GM12878 (cell line): ENCODE results near the gene ADAMTS17. TPM values are rescaled to one million over a fixed set of nuclear protein-coding genes. Genes with fewer than 3 reads are reported as not detected.

ENCODE experiments used
- ATAC-seq: fragments of 200-7000 bp; cut with Tn5 transposase; 3 replicates; pipeline ENCODE4 v1.9.1; 2020; ENCODE audit warnings: mild to moderate bottlenecking, moderate library complexity
- BruUV-seq: library from RNA; stranded (reverse); fragments of 400-500 nt; replicated peaks from 2 replicates; lab custom pipeline; 2021; lab: Mats Ljungman, UMichigan
- CTCF ChIA-PET: fragments of 300-600 bp; sonication (Branson Sonifier 250); formaldehyde crosslinking; extraction: SDS; loops from one replicate; lab custom pipeline; 2021; ENCODE audit warnings: inconsistent platforms; lab: Yijun Ruan, JAX
- POLR2A ChIA-PET: fragments of 350-600 bp; formaldehyde crosslinking; extraction: SDS; loops from one replicate; lab custom pipeline; 2021; ENCODE audit warnings: inconsistent platforms; lab: Charles Lee
- RAD21 ChIA-PET: fragments of 300-600 bp; sonication (Branson Sonifier 250); formaldehyde crosslinking; loops from one replicate; lab custom pipeline; 2023; ENCODE audit warnings: antibody characterized with exemption; ENCODE audit not compliant: unreplicated experiment; lab: Charles Lee
- SMC1A ChIA-PET: fragments of 300-600 bp; sonication (Branson Sonifier 250); formaldehyde crosslinking; loops from one replicate; lab custom pipeline; 2023; ENCODE audit not compliant: unreplicated experiment, uncharacterized antibody; lab: Charles Lee
- DNase-seq: peaks from one replicate; pipeline ENCODE4 v3.0.0-alpha.2; 2011; ENCODE audit warnings: low read depth, low spot score
- FAIRE-seq: peaks from 3 replicates; lab custom pipeline; 2011; peaks lifted over from hg19 to GRCh38; lab: Jason Lieb, UNC
- H2AFZ ChIP-seq: 2 replicates; pipeline ENCODE4 v1.6.0; 2011; ENCODE audit warnings: low read depth, low read length, control low read depth; ENCODE audit not compliant: control insufficient read depth
- H3K27ac ChIP-seq: 2 replicates; pipeline ENCODE4 v1.5.1; 2011; ENCODE audit warnings: control low read depth; ENCODE audit not compliant: control insufficient read depth, insufficient read depth
- H3K27me3 ChIP-seq, 2 experiments: replicated peaks in 1 of 2; 2 replicates each; pipeline versions ENCODE4 v1.6.0 to v1.6.1; 2011; ENCODE audit warnings: low read length in 1 of 2; ENCODE audit not compliant: control insufficient read depth in 2 of 2, insufficient read depth in 2 of 2
- H3K36me3 ChIP-seq, 2 experiments: 2 replicates each; pipeline ENCODE4 v1.5.1; 2011; ENCODE audit warnings: low read length in 1 of 2; ENCODE audit not compliant: control insufficient read depth in 2 of 2, insufficient read depth in 2 of 2
- H3K4me1 ChIP-seq: 2 replicates; pipeline ENCODE4 v1.6.1; 2011; ENCODE audit warnings: mild to moderate bottlenecking, low read length, moderate library complexity, mixed read lengths; ENCODE audit not compliant: control insufficient read depth, insufficient read depth
- H3K4me2 ChIP-seq: 2 replicates; pipeline ENCODE4 v1.6.0; 2011; ENCODE audit warnings: control low read depth; ENCODE audit not compliant: control insufficient read depth, insufficient read depth
- H3K4me3 ChIP-seq: fragments of 200-600 bp; sonication (generic); 2 replicates; pipeline ENCODE4 v1.5.1; 2016
- H3K79me2 ChIP-seq: 2 replicates; pipeline ENCODE4 v1.6.0; 2011; ENCODE audit warnings: low read length; ENCODE audit not compliant: control insufficient read depth, insufficient read depth
- H3K9ac ChIP-seq: 2 replicates; pipeline ENCODE4 v1.8.0; 2011; ENCODE audit warnings: low read length, control low read depth, mixed read lengths; ENCODE audit not compliant: control insufficient read depth, insufficient read depth
- H3K9me3 ChIP-seq: replicated peaks from 3 replicates; pipeline ENCODE4 v1.5.1; 2011; ENCODE audit warnings: mild to moderate bottlenecking, low read length; ENCODE audit not compliant: control insufficient read depth, insufficient read depth
- H4K20me1 ChIP-seq: 2 replicates; pipeline ENCODE4 v1.6.0; 2011; ENCODE audit not compliant: control insufficient read depth, insufficient read depth
- EED ChIP-seq: sonication (generic); IDR thresholded peaks from 2 replicates; pipeline ENCODE4 v1.6.1; 2016; ENCODE audit warnings: antibody characterized with exemption, low read depth
- ESRRA ChIP-seq: IDR thresholded peaks from 2 replicates; pipeline ENCODE4 v1.6.1; 2012; ENCODE audit warnings: mild to moderate bottlenecking, low read length, improper control_type of control experiment
- KLF5 ChIP-seq: fragments of 450-650 bp; IDR thresholded peaks from 2 replicates; pipeline ENCODE4 v1.6.1; 2014; ENCODE audit warnings: mild to moderate bottlenecking; ENCODE audit not compliant: partially characterized antibody
- NRF1 ChIP-seq: conservative IDR thresholded peaks from 2 replicates; pipeline ENCODE4 v1.6.1; 2011; ENCODE audit warnings: mild to moderate bottlenecking, low read depth, low read length, improper control_type of control experiment
- POLR2A ChIP-seq: IDR thresholded peaks from 2 replicates; pipeline ENCODE4 v1.6.1; 2011; ENCODE audit warnings: low read depth, mild to moderate bottlenecking, low read length
- RAD51 ChIP-seq: fragments of 450-650 bp; IDR thresholded peaks from 2 replicates; pipeline ENCODE4 v1.6.1; 2016; ENCODE audit warnings: moderate library complexity, mild to moderate bottlenecking, inconsistent platforms
- RBBP5 ChIP-seq: fragments of 200-600 bp; sonication (generic); conservative IDR thresholded peaks from 2 replicates; pipeline ENCODE4 v1.6.1; 2016
- WRNIP1 ChIP-seq: IDR thresholded peaks from 2 replicates; pipeline ENCODE4 v1.6.1; 2011; ENCODE audit warnings: low read depth, low read length, improper control_type of control experiment, borderline replicate concordance
- YY1 ChIP-seq: IDR thresholded peaks from 2 replicates; pipeline ENCODE4 v1.6.1; 2011; ENCODE audit warnings: low read depth, mild to moderate bottlenecking, low read length
- ZNF217 ChIP-seq: fragments of 450-650 bp; IDR thresholded peaks from 2 replicates; pipeline ENCODE4 v1.6.1; 2017; ENCODE audit warnings: antibody characterized with exemption, mild to moderate bottlenecking
- WGBS: methylation state at CpG from one replicate; pipeline ENCODE4 v1.1.6; 2016; ENCODE audit warnings: low lambda C conversion rate; ENCODE audit not compliant: insufficient replicate concordance, insufficient coverage; ENCODE audit errors: missing lambda C conversion rate; 5-methylcytosine and 5-hydroxymethylcytosine counted together
- in situ Hi-C: fragments of 300-500 bp; cut with MboI; formaldehyde crosslinking; loops from 9 replicates; pipeline ENCODE4 v1.14.3; 2018; ENCODE audit warnings: mixed read lengths
- intact Hi-C: fragments of 100-400 bp; cut with micrococcal nuclease; formaldehyde crosslinking; loops from one replicate; pipeline ENCODE4 v1.14.2; 2022; ENCODE audit not compliant: unreplicated experiment
- polyA plus RNA-seq, 11 experiments: library from polyadenylated mRNA; depleted of rRNA in 4 of 11; unstranded in 6 of 11; stranded (reverse) in 5 of 11; fragments of >200 nt; fragmentation: Nextera tagmentation in 4 of 11; fragmentation: Illumina TruSeq in 1 of 11; extraction: Ambion mirVana in 4 of 11; extraction: Trizol in 1 of 11; gene quantifications; 1 replicate in 1 of 11; 2 replicates in 10 of 11; pipeline versions ENCODE4 v1.2.1 to v1.2.3, GENCODE V29; 2011 to 2016; ENCODE audit warnings: inconsistent platforms in 2 of 11, missing spikeins in 2 of 11, low read depth in 1 of 11
- total RNA-seq, 4 experiments: library from RNA; depleted of rRNA in 3 of 4; stranded (reverse); fragments of >200 nt in 3 of 4; fragmentation: Illumina TruSeq in 1 of 4; extraction: Trizol in 1 of 4; gene quantifications; 2 replicates each; pipeline versions ENCODE4 v1.2.1 to v1.2.3, GENCODE V29; 2013 to 2021
- TF ChIP-seq, protein P1 (sequence below): fragments of 450-650 bp; IDR thresholded peaks from 2 replicates; pipeline ENCODE4 v1.6.1; 2016; ENCODE audit warnings: mild to moderate bottlenecking, moderate library complexity, borderline replicate concordance
- TF ChIP-seq, protein P2 (sequence below): fragments of 450-650 bp; formaldehyde crosslinking; IDR thresholded peaks from 2 replicates; pipeline ENCODE4 v1.4.0; 2022; ENCODE audit warnings: mild to moderate bottlenecking, moderate library complexity
- TF ChIP-seq, protein P3 (sequence below): fragments of 450-650 bp; formaldehyde crosslinking; IDR thresholded peaks from 2 replicates; pipeline ENCODE4 v1.4.0; 2020; ENCODE audit warnings: mild to moderate bottlenecking, moderate library complexity

Gene ADAMTS17
- total and polyA plus RNA-seq, 10 of the 15 experiments (the other 5 are each of a cell fraction or from before 2014, with no cell fraction given), result 0.04 to 0.50 (median 0.10) TPM; not detected in 4

DNA sequence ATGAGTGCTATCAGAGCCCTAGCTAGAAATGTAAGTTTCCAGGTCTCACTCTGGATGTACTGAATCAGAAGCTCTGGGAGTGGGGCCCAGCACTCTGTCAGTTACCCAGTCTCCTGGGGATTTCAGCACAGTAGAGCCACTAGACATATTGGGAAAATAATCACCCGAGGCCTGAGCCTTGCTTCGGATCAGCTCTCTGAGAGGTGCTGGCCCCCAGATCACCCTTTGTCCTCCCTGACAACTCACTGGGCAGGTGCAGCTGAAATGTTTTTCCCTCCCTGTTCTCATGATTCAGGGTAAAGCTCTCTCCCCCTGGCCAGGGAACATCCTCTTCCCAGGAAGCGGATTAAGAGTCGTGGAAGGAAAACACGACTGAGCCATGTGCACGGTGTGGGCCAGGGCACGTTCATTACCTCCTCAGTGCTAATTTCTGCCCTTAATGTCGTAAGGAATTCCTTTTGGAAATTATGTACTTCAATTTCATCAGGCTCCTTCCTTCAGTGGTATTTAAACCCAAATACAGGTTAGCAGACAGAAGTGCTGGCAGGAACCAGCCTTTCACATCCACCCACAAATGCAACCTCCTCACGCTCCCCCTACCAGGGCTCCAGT, 311.8 kb downstream of the ADAMTS17 start (continued):
- no peak for TF ChIP-seq YY1

DNA sequence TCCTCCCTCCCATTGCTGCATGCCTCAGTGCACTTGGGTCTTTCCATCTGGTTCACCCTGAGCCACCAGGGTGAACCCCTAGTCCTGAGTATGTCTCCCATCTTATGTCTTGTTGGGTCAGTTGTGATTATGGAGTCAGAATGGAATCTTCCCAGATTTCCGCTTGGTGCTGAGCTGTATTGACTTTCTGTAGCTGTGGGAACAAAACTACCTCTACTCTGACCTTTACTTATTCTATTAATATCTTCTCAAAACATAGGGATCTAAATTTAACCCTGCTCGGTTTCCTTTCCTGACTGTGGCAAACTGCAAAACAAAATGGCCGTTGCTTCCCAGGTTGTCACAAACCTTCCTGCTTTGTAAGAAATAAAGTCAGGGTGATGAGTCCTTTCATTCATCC, 312.7 kb downstream of the ADAMTS17 start:
- RAD21 ChIA-PET, result no interaction called here
- BruUV-seq, result no TSS peak
- Histone ChIP-seq H3K9ac (no peak overlapping the region), H3K79me2 (no peaks in the 10 kb centered on the region), H3K4me1 (no peaks in the 10 kb centered on the region), H3K27me3 (no peaks in the 10 kb centered on the region), H2AFZ (no peak overlapping the region), H3K9me3 (peaks cover 4% of the 10 kb centered on the region; the same call in 2 of the 3 replicates), H4K20me1 (no peaks in the 10 kb centered on the region), H3K4me2 (no peak overlapping the region), H3K36me3 (no peaks in the 10 kb centered on the region), H3K4me3 (no peak overlapping the region), H3K27ac (no peak overlapping the region)
- FAIRE-seq (no peak), DNase-seq (no peak), ATAC-seq (no peak)
- in situ Hi-C loops (no loop called here), intact Hi-C loops (no loop called here)
- SMC1A ChIA-PET, result no interaction called here
- POLR2A ChIA-PET, result no interaction called here
- CTCF ChIA-PET, result no interaction called here
- 39% methylated on average over 3 of the region's 3 CpGs for WGBS
- TF ChIP-seq EED (no peak), POLR2A (no peak), RAD51 (no peak), RBBP5 (no peak), WRNIP1 (no peak), KLF5 (no peak), ZNF217 (no peak), ESRRA (no peak), NRF1 (no peak)
- TF ChIP-seq, protein P1, sequence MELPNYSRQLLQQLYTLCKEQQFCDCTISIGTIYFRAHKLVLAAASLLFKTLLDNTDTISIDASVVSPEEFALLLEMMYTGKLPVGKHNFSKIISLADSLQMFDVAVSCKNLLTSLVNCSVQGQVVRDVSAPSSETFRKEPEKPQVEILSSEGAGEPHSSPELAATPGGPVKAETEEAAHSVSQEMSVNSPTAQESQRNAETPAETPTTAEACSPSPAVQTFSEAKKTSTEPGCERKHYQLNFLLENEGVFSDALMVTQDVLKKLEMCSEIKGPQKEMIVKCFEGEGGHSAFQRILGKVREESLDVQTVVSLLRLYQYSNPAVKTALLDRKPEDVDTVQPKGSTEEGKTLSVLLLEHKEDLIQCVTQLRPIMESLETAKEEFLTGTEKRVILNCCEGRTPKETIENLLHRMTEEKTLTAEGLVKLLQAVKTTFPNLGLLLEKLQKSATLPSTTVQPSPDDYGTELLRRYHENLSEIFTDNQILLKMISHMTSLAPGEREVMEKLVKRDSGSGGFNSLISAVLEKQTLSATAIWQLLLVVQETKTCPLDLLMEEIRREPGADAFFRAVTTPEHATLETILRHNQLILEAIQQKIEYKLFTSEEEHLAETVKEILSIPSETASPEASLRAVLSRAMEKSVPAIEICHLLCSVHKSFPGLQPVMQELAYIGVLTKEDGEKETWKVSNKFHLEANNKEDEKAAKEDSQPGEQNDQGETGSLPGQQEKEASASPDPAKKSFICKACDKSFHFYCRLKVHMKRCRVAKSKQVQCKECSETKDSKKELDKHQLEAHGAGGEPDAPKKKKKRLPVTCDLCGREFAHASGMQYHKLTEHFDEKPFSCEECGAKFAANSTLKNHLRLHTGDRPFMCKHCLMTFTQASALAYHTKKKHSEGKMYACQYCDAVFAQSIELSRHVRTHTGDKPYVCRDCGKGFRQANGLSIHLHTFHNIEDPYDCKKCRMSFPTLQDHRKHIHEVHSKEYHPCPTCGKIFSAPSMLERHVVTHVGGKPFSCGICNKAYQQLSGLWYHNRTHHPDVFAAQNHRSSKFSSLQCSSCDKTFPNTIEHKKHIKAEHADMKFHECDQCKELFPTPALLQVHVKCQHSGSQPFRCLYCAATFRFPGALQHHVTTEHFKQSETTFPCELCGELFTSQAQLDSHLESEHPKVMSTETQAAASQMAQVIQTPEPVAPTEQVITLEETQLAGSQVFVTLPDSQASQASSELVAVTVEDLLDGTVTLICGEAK, result no peak
- TF ChIP-seq, protein P2, sequence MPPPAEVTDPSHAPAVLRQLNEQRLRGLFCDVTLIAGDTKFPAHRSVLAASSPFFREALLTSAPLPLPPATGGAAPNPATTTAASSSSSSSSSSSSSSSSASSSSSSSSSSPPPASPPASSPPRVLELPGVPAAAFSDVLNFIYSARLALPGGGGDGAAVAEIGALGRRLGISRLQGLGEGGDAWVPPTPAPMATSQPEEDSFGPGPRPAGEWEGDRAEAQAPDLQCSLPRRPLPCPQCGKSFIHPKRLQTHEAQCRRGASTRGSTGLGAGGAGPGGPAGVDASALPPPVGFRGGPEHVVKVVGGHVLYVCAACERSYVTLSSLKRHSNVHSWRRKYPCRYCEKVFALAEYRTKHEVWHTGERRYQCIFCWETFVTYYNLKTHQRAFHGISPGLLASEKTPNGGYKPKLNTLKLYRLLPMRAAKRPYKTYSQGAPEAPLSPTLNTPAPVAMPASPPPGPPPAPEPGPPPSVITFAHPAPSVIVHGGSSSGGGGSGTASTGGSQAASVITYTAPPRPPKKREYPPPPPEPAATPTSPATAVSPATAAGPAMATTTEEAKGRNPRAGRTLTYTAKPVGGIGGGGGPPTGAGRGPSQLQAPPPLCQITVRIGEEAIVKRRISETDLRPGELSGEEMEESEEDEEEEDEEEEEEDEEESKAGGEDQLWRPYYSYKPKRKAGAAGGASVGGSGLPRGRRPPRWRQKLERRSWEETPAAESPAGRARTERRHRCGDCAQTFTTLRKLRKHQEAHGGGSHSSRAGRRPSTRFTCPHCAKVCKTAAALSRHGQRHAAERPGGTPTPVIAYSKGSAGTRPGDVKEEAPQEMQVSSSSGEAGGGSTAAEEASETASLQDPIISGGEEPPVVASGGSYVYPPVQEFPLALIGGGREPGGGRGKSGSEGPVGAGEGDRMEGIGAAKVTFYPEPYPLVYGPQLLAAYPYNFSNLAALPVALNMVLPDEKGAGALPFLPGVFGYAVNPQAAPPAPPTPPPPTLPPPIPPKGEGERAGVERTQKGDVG, result no peak
- TF ChIP-seq, protein P3, sequence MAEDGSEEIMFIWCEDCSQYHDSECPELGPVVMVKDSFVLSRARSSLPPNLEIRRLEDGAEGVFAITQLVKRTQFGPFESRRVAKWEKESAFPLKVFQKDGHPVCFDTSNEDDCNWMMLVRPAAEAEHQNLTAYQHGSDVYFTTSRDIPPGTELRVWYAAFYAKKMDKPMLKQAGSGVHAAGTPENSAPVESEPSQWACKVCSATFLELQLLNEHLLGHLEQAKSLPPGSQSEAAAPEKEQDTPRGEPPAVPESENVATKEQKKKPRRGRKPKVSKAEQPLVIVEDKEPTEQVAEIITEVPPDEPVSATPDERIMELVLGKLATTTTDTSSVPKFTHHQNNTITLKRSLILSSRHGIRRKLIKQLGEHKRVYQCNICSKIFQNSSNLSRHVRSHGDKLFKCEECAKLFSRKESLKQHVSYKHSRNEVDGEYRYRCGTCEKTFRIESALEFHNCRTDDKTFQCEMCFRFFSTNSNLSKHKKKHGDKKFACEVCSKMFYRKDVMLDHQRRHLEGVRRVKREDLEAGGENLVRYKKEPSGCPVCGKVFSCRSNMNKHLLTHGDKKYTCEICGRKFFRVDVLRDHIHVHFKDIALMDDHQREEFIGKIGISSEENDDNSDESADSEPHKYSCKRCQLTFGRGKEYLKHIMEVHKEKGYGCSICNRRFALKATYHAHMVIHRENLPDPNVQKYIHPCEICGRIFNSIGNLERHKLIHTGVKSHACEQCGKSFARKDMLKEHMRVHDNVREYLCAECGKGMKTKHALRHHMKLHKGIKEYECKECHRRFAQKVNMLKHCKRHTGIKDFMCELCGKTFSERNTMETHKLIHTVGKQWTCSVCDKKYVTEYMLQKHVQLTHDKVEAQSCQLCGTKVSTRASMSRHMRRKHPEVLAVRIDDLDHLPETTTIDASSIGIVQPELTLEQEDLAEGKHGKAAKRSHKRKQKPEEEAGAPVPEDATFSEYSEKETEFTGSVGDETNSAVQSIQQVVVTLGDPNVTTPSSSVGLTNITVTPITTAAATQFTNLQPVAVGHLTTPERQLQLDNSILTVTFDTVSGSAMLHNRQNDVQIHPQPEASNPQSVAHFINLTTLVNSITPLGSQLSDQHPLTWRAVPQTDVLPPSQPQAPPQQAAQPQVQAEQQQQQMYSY, result no peak
